Sigmoid colon (tissue), 4 donors: ENCODE results near the gene CTSF.

Experiments
- POLR2A ChIP-seq, 2 donors: fragments of 450-650 bp; IDR thresholded peaks; one replicate each; pipeline ENCODE4 v1.6.1; 2016; ENCODE audit warnings: antibody characterized with exemption in 2 of 2, mild to moderate bottlenecking in 2 of 2, moderate library complexity in 2 of 2
- POLR2AphosphoS5 ChIP-seq, 4 donors: sonication (generic); formaldehyde crosslinking; IDR thresholded peaks; one replicate each; pipeline ENCODE4 v1.6.1; 2017; ENCODE audit warnings: antibody characterized with exemption in 4 of 4
- TF ChIP-seq, protein P1 (sequence below), 4 experiments: fragments of 450-650 bp in 3 of 4; fragments of 200-600 bp in 1 of 4; IDR thresholded peaks; one replicate each; pipeline ENCODE4 v1.5.1; 2016 to 2019; ENCODE audit warnings: antibody characterized with exemption in 4 of 4, mild to moderate bottlenecking in 3 of 4, moderate library complexity in 2 of 4

GRCh38 chr11:66541892-66542291 lies 26.5 kb downstream of the CTSF start:
- TF ChIP-seq POLR2A (IDR thresholded peaks at IDR 0.05) (no peak), POLR2AphosphoS5 (IDR thresholded peaks at IDR 0.05) (no peak)
- TF ChIP-seq, protein P1, sequence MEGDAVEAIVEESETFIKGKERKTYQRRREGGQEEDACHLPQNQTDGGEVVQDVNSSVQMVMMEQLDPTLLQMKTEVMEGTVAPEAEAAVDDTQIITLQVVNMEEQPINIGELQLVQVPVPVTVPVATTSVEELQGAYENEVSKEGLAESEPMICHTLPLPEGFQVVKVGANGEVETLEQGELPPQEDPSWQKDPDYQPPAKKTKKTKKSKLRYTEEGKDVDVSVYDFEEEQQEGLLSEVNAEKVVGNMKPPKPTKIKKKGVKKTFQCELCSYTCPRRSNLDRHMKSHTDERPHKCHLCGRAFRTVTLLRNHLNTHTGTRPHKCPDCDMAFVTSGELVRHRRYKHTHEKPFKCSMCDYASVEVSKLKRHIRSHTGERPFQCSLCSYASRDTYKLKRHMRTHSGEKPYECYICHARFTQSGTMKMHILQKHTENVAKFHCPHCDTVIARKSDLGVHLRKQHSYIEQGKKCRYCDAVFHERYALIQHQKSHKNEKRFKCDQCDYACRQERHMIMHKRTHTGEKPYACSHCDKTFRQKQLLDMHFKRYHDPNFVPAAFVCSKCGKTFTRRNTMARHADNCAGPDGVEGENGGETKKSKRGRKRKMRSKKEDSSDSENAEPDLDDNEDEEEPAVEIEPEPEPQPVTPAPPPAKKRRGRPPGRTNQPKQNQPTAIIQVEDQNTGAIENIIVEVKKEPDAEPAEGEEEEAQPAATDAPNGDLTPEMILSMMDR (IDR thresholded peaks at IDR 0.05): no peak
